SU-DHL-6 (cell line): ENCODE results near the gene SLC25A44.

Experiments used
- H2AFZ ChIP-seq: fragments of 200-600 bp; sonication (generic); 2 replicates; pipeline ENCODE4 v1.6.1; 2014; ENCODE audit warnings: low read depth, mild to moderate bottlenecking, moderate library complexity, mixed read lengths, antibody characterized with exemption, low read length; ENCODE audit not compliant: severe bottlenecking
- H3F3A ChIP-seq: fragments of 200-600 bp; shearing (Covaris generic); 2 replicates; pipeline ENCODE4 v1.6.0; 2016; ENCODE audit warnings: antibody characterized with exemption, mild to moderate bottlenecking; ENCODE audit not compliant: insufficient read depth
- H3K27ac ChIP-seq: fragments of 200-600 bp; sonication (generic); 2 replicates; pipeline ENCODE4 v1.5.1; 2016; ENCODE audit warnings: low read depth, mild to moderate bottlenecking, low read length, moderate library complexity, mixed read lengths
- H3K27me3 ChIP-seq: fragments of 200-600 bp; sonication (generic), shearing (Covaris generic); 2 replicates; pipeline ENCODE4 v1.6.0; 2014; ENCODE audit warnings: mild to moderate bottlenecking, low read length
- H3K36me3 ChIP-seq: fragments of 200-600 bp; sonication (generic); 2 replicates; pipeline ENCODE4 v1.6.1; 2014; ENCODE audit warnings: mild to moderate bottlenecking, low read length, mixed read lengths
- H3K4me2 ChIP-seq: fragments of 300-600, 200-600 bp; shearing (Covaris generic), sonication (generic); 2 replicates; pipeline ENCODE4 v1.6.0; 2014; ENCODE audit warnings: low read length, low read depth, mild to moderate bottlenecking; ENCODE audit not compliant: poor library complexity, severe bottlenecking
- H3K4me3 ChIP-seq: fragments of 200-600 bp; sonication (generic); 2 replicates; pipeline ENCODE4 v1.5.1; 2014; ENCODE audit warnings: antibody characterized with exemption, low read length, mild to moderate bottlenecking, mixed read lengths; ENCODE audit not compliant: insufficient read depth, poor library complexity, severe bottlenecking
- H3K79me2 ChIP-seq: fragments of 200-600 bp; sonication (generic); 2 replicates; pipeline ENCODE4 v1.6.1; 2014; ENCODE audit warnings: mild to moderate bottlenecking, low read length, moderate library complexity; ENCODE audit not compliant: insufficient read depth
- H3K9ac ChIP-seq: fragments of 200-600 bp; sonication (generic); 2 replicates; pipeline ENCODE4 v1.7.0; 2014; ENCODE audit warnings: mild to moderate bottlenecking, low read length
- H3K9me2 ChIP-seq: fragments of 200-600 bp; sonication (generic); replicated peaks from 2 replicates; pipeline ENCODE4 v1.6.1; 2014; ENCODE audit warnings: low read length; ENCODE audit not compliant: insufficient read depth
- H3K9me3 ChIP-seq: fragments of 200-600 bp; sonication (generic); 2 replicates; pipeline ENCODE4 v1.6.1; 2014; ENCODE audit warnings: low read length, mixed read lengths; ENCODE audit not compliant: insufficient read depth
- H4K20me1 ChIP-seq: fragments of 200-600 bp; sonication (generic); 2 replicates; pipeline ENCODE4 v1.6.1; 2014; ENCODE audit warnings: low read depth, mild to moderate bottlenecking, antibody characterized with exemption, low read length, moderate library complexity, mixed read lengths
- EZH2phosphoT487 ChIP-seq: fragments of 200-600 bp; sonication (generic), shearing (Covaris generic); conservative IDR thresholded peaks from 2 replicates; pipeline ENCODE4 v1.6.1; 2018; ENCODE audit warnings: mild to moderate bottlenecking, antibody characterized with exemption, low read length, moderate library complexity, mixed read lengths
- TF ChIP-seq, protein P1 (sequence below): fragments of 200-600 bp; sonication (generic); IDR thresholded peaks from one replicate; pipeline ENCODE4 v1.5.1; 2017; ENCODE audit warnings: antibody characterized with exemption, mild to moderate bottlenecking, low read length, moderate library complexity; ENCODE audit not compliant: insufficient read depth, poor library complexity, severe bottlenecking

The SLC25A44 gene

DNA sequence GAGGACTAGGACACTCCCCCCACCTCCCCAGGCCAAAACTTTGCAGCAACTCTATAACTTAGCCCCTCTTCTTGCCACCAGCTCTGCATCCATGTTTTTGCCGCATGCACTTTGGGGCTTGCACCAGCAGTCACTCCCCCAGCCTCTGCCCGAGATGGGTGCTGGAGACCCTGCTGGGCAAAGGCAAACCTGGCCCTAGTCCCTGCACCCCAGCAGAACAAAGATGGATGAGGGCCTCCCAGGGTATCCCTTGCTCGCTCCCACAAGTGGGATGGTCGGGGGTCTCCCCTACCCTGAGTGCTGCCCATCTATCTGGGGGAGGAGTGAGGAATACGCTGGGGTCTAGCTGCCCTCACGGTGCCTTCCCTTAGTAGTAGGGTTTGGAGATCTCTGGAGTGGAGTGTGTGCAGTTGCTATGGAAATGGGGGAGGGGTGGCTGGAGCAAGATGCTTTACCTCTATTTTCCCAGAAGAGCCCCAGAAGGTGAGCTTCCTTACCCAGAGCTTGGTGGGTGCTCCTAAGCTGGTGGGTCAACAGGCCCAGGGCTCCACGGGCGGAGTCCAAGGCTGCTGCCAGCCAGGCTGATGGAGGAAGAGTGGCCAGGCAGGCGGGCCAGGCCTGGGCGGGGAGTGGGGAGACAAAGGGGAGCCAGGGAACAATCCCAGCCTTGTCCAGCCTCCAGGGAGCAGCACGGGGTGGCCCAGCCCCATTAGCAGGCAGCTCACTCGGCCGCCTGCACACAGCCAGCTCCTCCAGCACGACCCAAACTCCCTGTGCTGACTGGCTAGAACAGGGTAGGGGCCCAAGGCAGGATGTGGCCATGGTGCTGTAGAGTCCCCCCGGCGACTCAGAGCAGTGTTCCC, 53.8 kb downstream of the SLC25A44 start, which contains the start of gene PAQR6:
Gene PAQR6 (minus strand): TSS at position 597 of the 863 bp plus-strand sequence. CDS start 1,325 bp downstream, outside the sequence.
- Histone ChIP-seq H3K36me3 (no peaks in the 10 kb centered on the region), H3K79me2 (no peaks in the 10 kb centered on the region), H3F3A (no peaks in the 10 kb centered on the region), H3K4me2 (no peak within 1 kb of the TSS), H3K27ac (no peak within 1 kb of the TSS), H3K4me3 (no peak within 1 kb of the TSS), H3K27me3 (no peaks in the 10 kb centered on the region), H3K9me3 (no peaks in the 10 kb centered on the region), H3K9ac (no peak within 1 kb of the TSS), H2AFZ (no peak within 1 kb of the TSS), H3K9me2 (no peaks in the 10 kb centered on the region), H4K20me1 (no peaks in the 10 kb centered on the region)
- TF ChIP-seq EZH2phosphoT487, result no peak
- TF ChIP-seq, protein P1, sequence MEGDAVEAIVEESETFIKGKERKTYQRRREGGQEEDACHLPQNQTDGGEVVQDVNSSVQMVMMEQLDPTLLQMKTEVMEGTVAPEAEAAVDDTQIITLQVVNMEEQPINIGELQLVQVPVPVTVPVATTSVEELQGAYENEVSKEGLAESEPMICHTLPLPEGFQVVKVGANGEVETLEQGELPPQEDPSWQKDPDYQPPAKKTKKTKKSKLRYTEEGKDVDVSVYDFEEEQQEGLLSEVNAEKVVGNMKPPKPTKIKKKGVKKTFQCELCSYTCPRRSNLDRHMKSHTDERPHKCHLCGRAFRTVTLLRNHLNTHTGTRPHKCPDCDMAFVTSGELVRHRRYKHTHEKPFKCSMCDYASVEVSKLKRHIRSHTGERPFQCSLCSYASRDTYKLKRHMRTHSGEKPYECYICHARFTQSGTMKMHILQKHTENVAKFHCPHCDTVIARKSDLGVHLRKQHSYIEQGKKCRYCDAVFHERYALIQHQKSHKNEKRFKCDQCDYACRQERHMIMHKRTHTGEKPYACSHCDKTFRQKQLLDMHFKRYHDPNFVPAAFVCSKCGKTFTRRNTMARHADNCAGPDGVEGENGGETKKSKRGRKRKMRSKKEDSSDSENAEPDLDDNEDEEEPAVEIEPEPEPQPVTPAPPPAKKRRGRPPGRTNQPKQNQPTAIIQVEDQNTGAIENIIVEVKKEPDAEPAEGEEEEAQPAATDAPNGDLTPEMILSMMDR, result no peak

GRCh38 chr1:156248323-156248683, 54.4 kb downstream of the SLC25A44 start:
- Histone ChIP-seq H3K27ac (no peak overlapping the region), H3K9ac (no peak overlapping the region), H3K4me2 (no peak overlapping the region), H3K36me3 (no peaks in the 10 kb centered on the region), H3K79me2 (no peaks in the 10 kb centered on the region), H3K9me2 (no peaks in the 10 kb centered on the region), H3K27me3 (no peaks in the 10 kb centered on the region), H2AFZ (no peak overlapping the region), H4K20me1 (no peaks in the 10 kb centered on the region), H3K4me3 (no peak overlapping the region), H3F3A (no peaks in the 10 kb centered on the region), H3K9me3 (no peaks in the 10 kb centered on the region)
- TF ChIP-seq, protein P1, result no peak
- TF ChIP-seq EZH2phosphoT487, result no peak

DNA sequence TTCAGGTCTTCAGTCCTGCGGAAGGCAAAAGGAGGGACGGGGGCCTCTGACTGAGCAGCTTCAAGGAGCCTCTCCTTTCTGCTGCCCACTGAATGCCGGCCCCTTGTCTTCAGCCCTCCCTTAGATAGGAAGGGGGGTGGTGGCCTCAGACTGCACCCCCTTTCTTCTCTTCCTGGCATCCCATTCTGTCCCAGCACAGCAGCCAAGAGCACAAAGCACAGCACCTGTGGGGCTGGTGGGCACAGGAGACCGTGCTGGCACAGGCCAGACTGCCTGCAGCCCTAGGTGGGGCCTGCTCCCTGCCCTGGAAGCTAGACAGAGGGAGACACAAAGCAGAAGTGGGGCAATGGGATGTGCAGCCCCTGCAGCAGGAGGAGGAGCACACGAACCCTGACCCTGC, 55.7 kb downstream of the SLC25A44 start:
- Histone ChIP-seq H4K20me1 (no peaks in the 10 kb centered on the region), H3K36me3 (no peaks in the 10 kb centered on the region), H3K27me3 (no peaks in the 10 kb centered on the region), H3K4me3 (no peak overlapping the region), H2AFZ (no peak overlapping the region), H3K9ac (no peak overlapping the region), H3K9me3 (no peaks in the 10 kb centered on the region), H3K4me2 (no peak overlapping the region), H3K9me2 (no peaks in the 10 kb centered on the region), H3F3A (no peaks in the 10 kb centered on the region), H3K79me2 (no peaks in the 10 kb centered on the region), H3K27ac (no peak overlapping the region)
- TF ChIP-seq EZH2phosphoT487, result no peak
- TF ChIP-seq, protein P1, result no peak
